HG03135 (cell line): ENCODE results near the gene PLA2G4A.

Experiments used
- ATAC-seq: cut with Tn5 transposase; IDR thresholded peaks from one replicate; pipeline ENCODE4 v1.9.1; 2021; ENCODE audit warnings: mild to moderate bottlenecking, moderate library complexity; ENCODE audit not compliant: unreplicated experiment

The PLA2G4A gene

DNA sequence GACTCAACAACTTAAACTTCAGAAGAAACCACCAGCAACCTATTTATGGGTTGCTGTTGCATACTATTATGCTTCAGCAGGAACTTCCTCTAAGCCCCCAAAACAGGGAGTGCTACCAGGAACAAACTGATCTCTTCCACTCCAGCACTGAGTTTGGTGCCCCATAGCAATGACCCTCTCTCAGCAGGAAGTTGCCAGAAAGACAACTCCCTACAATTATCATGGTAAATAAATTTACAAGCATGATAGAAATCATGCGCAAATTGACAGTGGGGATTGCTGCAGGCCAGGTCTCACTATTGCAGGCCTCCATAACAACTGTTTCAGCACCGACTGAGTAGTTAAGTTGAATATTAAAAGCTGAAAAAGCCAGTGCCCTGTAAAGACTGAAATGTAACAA, 180.6 kb downstream of the PLA2G4A start:
- ATAC-seq = no peak

DNA sequence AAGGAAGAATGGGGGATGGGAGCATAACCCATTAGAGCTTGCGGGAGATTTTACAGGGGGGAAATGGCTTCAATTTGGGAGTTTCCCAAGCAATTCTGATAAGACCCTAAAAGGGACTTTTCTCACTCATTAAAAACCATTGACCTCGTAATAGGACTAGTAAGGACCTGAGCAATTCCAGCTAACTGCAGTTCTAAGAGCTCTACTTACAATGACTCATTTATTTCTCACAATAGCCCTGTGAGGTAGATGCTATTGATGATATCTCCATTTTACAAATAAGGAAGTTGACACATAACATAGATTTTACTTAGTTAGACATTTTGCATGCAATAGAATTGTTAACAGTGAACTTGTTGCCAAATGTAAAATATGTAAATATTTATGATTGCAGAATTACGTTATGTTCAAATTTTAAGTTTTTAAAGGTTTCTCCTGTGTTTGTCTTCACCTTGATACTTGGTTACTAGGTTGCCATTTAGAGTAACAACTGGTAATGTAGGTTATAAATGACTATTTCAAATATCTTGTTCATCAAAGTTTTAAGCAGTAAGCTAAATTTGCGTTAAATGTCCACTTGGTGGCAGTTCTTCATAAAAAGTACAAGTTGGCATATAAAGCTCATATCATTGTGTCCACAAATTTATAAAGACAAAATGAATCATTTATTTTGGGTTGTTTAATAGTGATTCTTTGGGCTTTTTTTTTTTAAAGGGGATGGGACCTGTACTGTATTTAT, 182.0 kb downstream of the PLA2G4A start:
- ATAC-seq = no peak

DNA sequence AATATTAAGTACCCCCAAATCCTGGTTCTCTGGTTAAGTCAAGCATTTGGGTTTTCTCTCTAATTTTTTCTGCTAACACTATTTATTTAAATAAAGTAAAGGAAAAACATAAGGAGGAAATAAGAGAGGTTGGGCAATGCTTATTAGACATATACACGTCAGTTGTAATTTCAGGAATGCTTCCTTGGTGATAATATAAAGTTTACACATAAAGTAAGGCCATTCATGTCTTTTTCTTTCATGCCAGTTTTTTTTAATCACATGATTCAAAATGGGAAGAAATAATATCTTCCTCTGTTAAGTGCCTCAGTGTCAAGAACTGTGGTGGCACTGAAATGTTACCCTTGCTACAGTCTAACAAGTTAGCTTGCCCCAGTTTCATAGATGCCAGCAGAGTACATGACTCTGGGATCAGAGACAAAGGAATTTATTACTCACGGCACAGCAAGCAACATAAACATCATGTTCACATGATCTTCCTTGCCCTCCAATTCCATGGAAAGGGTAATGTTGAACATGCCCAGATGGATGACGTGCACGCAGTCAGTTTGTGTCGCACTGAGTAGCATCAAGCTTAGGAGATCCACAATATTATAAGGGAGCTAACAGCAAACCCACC, 184.9 kb downstream of the PLA2G4A start:
- no peak for ATAC-seq

DNA sequence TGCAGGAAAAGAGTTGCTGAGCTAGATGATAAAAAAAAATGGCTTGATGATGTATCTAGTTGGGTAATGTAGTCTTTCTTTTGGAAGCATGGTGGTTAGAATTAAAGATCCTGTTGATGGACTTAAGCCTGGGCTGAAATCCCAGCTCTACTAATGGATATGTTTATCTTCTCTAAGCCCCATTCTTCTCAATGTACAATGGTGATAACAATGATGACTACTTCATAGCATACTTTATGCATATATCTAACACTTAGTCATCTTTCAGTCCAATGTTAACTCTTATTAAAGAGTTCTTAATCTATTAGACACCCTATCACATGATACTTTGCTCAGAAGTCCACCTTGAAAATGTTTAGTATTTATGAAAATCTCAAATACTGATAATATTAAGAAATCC, 189.5 kb downstream of the PLA2G4A start:
- no peak for ATAC-seq

DNA sequence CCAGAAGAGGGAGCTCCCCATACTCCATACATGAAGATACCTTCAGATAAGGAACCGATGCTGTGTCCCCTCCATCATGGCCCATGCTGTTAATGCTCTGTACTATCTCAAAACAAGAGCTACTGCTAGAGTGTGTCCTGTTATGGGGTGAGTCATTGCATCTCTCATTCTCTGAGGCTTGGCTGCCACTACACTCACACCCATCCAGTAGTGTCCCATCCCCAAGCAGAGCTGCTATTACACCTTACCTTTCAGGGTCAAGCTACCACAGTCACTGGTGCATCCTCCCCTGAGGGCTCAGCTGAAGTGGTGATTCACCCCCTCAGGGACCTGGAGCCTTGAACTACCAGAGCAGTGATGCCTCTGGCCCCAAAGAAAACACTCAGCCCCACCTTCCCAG, 198.5 kb downstream of the PLA2G4A start:
- ATAC-seq = no peak

DNA sequence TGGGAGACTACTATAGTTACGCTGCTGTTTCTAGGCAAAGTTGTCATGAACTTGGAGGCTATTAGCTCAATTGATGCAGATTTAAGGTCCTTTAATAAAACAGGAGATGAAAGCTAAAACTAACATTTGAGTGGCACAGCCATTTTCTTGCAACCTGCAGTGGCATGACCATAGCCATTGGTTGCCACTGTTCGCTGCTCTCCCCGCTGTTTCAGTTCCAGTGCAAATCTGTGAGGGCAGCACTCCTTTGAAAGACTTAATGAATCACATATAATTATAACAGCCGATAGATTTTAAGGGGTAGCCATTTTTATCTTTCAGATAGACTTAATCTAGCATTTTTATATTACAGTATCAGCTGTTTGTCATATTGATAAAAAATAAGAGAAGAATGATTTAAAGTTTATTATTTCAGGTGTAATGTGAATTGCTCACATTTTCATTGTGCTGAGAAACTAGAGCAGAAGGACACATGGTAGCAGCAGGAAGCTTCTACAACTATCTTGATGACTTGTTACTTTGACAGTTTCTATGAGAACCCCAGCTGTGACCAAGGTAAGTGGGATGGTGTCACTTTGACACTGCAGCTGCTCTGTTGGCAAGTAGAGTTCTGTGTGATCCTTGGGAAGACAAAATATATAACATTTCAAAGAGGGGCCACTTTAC, 203.7 kb downstream of the PLA2G4A start:
- no peak for ATAC-seq

DNA sequence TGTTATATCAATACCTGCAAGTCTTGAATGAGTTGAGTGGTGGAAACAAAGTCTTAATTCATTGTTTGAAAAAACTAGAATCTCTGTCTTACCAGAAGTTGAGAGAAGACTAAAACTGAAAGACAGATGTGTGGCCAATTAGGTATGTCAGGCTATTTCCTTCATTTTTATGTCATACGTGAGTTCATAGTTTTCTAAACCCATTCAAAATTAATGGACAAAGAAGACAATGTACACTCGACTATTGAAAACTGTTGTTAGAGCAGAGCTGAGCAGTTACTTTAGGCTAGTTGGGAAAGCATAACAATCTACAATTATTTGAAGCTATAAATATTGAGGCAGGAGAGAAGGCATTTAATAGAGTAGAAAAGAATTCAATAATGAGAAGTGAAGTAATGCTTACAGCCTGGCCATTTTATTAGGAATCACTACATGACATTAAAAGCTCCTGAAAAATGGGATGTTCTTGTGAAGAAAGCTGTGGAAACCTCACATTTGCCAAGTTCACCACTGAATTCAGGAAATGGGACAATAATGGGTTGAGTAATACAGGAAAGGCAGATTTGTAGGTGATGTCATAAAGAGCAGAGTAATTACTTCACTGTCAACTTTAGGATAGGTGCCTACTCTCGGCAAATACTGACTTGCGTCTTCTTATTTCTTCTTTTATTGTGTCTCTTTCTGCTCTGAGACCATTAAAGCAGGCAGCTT, 204.4 kb downstream of the PLA2G4A start:
- ATAC-seq = no peak

DNA sequence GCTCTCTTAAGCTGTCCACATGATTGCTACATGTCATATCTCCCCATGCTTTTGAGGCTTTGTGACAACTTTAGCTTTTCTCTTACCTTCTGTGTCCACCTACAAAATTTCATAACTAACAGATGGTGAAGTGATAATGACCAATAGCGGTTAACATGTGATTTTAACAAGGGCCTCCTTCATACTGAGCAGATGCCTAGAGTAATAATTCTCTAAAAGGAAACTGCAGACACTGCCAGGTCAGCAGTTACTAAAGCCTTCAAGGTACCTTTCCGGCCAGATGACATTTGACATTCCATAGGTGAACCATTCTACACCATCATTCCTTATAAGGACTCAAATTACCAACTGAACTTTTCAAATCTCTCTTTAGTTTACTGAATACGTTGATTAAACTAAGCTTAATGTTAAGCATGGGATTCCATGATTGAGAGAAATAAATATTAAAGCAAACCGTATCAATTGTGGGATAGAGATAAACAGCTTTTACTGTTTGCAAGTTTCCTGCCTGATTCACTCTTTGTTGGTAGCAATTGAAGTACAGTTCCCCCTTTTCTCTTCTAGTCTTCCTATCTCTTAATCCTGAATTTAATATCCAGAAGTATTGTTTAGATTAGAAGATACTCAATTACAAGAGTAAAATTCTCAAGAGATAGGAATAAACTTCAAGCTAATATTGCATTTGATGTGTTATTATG, 205.1 kb downstream of the PLA2G4A start:
- no peak for ATAC-seq

DNA sequence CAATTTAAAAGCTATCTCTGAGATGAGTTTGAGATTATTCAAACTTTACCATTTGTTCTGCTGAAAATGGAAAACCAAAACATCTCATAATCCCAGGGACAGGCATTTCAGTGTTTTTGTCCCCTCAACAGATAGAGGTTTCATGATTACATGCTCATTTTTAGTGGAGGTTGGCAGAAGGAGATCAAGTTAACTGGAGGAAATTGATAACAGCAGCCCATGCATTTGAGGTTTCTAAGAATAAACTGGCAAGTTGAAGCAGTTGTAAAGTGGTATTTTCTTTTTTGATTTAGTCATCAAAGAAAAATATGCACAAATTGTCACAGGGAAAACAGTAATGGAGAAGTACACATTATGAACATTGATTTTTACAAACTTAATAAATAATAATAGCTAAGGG, 205.8 kb downstream of the PLA2G4A start:
- ATAC-seq = no peak

DNA sequence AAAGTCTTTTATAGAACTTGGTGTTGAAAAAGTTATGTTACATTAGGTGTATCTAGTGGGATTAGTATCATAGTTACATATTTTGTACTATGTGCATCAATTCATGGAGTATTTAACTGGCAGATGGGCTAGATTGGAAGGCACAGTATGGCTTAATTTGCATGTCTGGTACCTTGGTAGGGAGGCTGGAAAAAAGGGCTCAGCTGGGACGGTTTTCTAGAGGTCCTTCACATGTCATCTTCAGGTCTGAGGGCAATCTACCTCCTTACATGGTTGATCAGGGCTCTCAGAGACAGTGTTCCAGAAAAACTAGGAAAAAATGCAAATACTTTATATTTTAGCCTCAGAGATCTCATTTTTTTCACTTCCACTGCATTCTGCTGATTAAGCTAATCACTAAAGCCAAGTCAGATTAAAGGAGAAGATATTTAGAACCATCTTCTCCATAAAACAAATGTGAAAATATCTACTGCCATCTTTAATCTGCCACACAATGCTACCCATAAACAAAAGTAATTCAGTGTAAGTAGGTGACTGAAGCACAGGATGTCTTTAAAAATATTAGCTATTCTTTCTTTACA, 209.3 kb downstream of the PLA2G4A start:
- no peak for ATAC-seq
